Measurements from ENCODE around the gene PTPRK.

GRCh38 chr6:127920804-127921203 is 599.6 kb downstream of the PTPRK start:
- TF ChIP-seq POLR2A (IDR thresholded peaks at IDR 0.05) (no peak), CTCF (IDR thresholded peaks at IDR 0.05) (no peak)
